IMR-90 (cell line): ENCODE data around the gene LCN10.

Experiments
- CEBPB ChIP-seq: IDR thresholded peaks from 2 replicates; pipeline ENCODE4 v1.6.1; 2012; ENCODE audit warnings: low read depth, low read length, improper control_type of control experiment
- CTCF ChIP-seq: conservative IDR thresholded peaks from 2 replicates; pipeline ENCODE4 v1.5.1; 2012; ENCODE audit warnings: mild to moderate bottlenecking, low read depth, low read length, improper control_type of control experiment
- ELK1 ChIP-seq: fragments of 150-350 bp; IDR thresholded peaks from 2 replicates; pipeline ENCODE4 v1.6.1; 2016; ENCODE audit warnings: low read depth, mild to moderate bottlenecking, low read length, moderate library complexity, borderline replicate concordance
- FOS ChIP-seq: fragments of 150-350 bp; IDR thresholded peaks from 2 replicates; pipeline ENCODE4 v1.6.1; 2016; ENCODE audit warnings: low read depth, low read length
- MAFK ChIP-seq: IDR thresholded peaks from 2 replicates; pipeline ENCODE4 v1.6.1; 2012; ENCODE audit warnings: low read depth, low read length, improper control_type of control experiment
- MAZ ChIP-seq: IDR thresholded peaks from 2 replicates; pipeline ENCODE4 v1.6.1; 2012; ENCODE audit warnings: low read depth, mild to moderate bottlenecking, low read length, improper control_type of control experiment, moderate library complexity, borderline replicate concordance
- POLR2A ChIP-seq: IDR thresholded peaks from 2 replicates; pipeline ENCODE4 v1.6.1; 2012; ENCODE audit warnings: mild to moderate bottlenecking, low read depth, low read length
- RAD21 ChIP-seq: IDR thresholded peaks from 2 replicates; pipeline ENCODE4 v1.6.1; 2012; ENCODE audit warnings: low read length, improper control_type of control experiment
- RFX5 ChIP-seq: IDR thresholded peaks from 2 replicates; pipeline ENCODE4 v1.8.0; 2012; ENCODE audit warnings: low read depth, mild to moderate bottlenecking, low read length, moderate library complexity
- SMC3 ChIP-seq: fragments of 150-350 bp; IDR thresholded peaks from 2 replicates; pipeline ENCODE4 v1.6.1; 2016; ENCODE audit warnings: low read depth, mild to moderate bottlenecking, antibody characterized with exemption, low read length, moderate library complexity
- USF2 ChIP-seq: fragments of 150-350 bp; IDR thresholded peaks from 2 replicates; pipeline ENCODE4 v1.6.1; 2017; ENCODE audit warnings: mild to moderate bottlenecking, antibody characterized with exemption, low read length, low read depth

GRCh38 chr9:136786451-136786850 is 43.7 kb upstream of the LCN10 start:
- TF ChIP-seq POLR2A: no peak
- no peak for TF ChIP-seq SMC3
- no peak for TF ChIP-seq CTCF
- no peak for TF ChIP-seq RFX5
- no peak for TF ChIP-seq RAD21
- TF ChIP-seq MAZ: no peak
- TF ChIP-seq CEBPB: no peak
- TF ChIP-seq USF2: no peak
- no peak for TF ChIP-seq FOS
- TF ChIP-seq MAFK: no peak
- TF ChIP-seq ELK1: no peak
